SK-N-SH treated with all-trans-retinoic acid at 6 μM for 48 hours (cell line): ENCODE results near the gene CACNA1B.

Source experiments
- ATAC-seq: fragments of 200-7000 bp; cut with Tn5 transposase; 3 replicates; pipeline ENCODE4 v1.9.1; 2020; ENCODE audit warnings: mild to moderate bottlenecking, moderate library complexity
- ARNTL ChIP-seq: fragments of 450-650 bp; formaldehyde crosslinking; IDR thresholded peaks from 2 replicates; pipeline ENCODE4 v1.5.0; 2020; ENCODE audit warnings: low read depth, mild to moderate bottlenecking, moderate library complexity, borderline replicate concordance
- CREB5 ChIP-seq: fragments of 250-450 bp; sonication (Bioruptor Pico); IDR thresholded peaks from 2 replicates; pipeline ENCODE4 v1.5.1; 2020; ENCODE audit warnings: low read depth, mild to moderate bottlenecking, moderate library complexity
- CSDC2 ChIP-seq: fragments of 250-450 bp; sonication (Bioruptor Pico); IDR thresholded peaks from 2 replicates; pipeline ENCODE4 v1.5.0; 2020; ENCODE audit warnings: mild to moderate bottlenecking, moderate library complexity
- CSRNP3 ChIP-seq: fragments of 250-450 bp; sonication (Bioruptor Pico); IDR thresholded peaks from 2 replicates; pipeline ENCODE4 v1.5.1; 2021; ENCODE audit warnings: mild to moderate bottlenecking, moderate library complexity
- PATZ1 ChIP-seq: fragments of 250-450 bp; sonication (Bioruptor Pico); IDR thresholded peaks from 2 replicates; pipeline ENCODE4 v1.8.0; 2020; ENCODE audit warnings: mild to moderate bottlenecking, moderate library complexity, borderline replicate concordance
- POU6F1 ChIP-seq: fragments of 250-450 bp; sonication (Bioruptor Pico); IDR thresholded peaks from 2 replicates; pipeline ENCODE4 v1.8.0; 2021; ENCODE audit warnings: low read depth, mild to moderate bottlenecking, moderate library complexity, borderline replicate concordance
- PPARA ChIP-seq: fragments of 250-450 bp; sonication (Bioruptor Pico); IDR thresholded peaks from 2 replicates; pipeline ENCODE4 v1.5.0; 2020; ENCODE audit warnings: mild to moderate bottlenecking, borderline replicate concordance
- TCF4 ChIP-seq: fragments of 250-450 bp; sonication (Bioruptor Pico); IDR thresholded peaks from 2 replicates; pipeline ENCODE4 v1.8.0; 2021; ENCODE audit warnings: mild to moderate bottlenecking, moderate library complexity, borderline replicate concordance
- TOX ChIP-seq: fragments of 250-450 bp; sonication (Bioruptor Pico); IDR thresholded peaks from 2 replicates; pipeline ENCODE4 v1.8.0; 2021; ENCODE audit warnings: mild to moderate bottlenecking, moderate library complexity, borderline replicate concordance
- TSHZ2 ChIP-seq: fragments of 250-450 bp; sonication (Bioruptor Pico); IDR thresholded peaks from 2 replicates; pipeline ENCODE4 v1.5.0; 2020; ENCODE audit warnings: mild to moderate bottlenecking, moderate library complexity
- ZC3H10 ChIP-seq: fragments of 250-450 bp; sonication (Bioruptor Pico); IDR thresholded peaks from 2 replicates; pipeline ENCODE4 v1.5.1; 2021; ENCODE audit warnings: mild to moderate bottlenecking, moderate library complexity
- ZFP3 ChIP-seq: fragments of 250-450 bp; sonication (Bioruptor Pico); IDR thresholded peaks from 2 replicates; pipeline ENCODE4 v1.5.0; 2020; ENCODE audit warnings: mild to moderate bottlenecking, moderate library complexity
- ZFP30 ChIP-seq: fragments of 450-650 bp; formaldehyde crosslinking; IDR thresholded peaks from 2 replicates; pipeline ENCODE4 v1.5.0; 2022; ENCODE audit warnings: mild to moderate bottlenecking, moderate library complexity
- ZNF565 ChIP-seq: fragments of 450-650 bp; formaldehyde crosslinking; conservative IDR thresholded peaks from 2 replicates; pipeline ENCODE4 v1.5.0; 2020; ENCODE audit warnings: low read depth, mild to moderate bottlenecking, moderate library complexity

Gene CACNA1B

GRCh38 chr9:138115506-138115905, 237.9 kb downstream of the CACNA1B start:
- TF ChIP-seq TCF4 (CRISPR knock-in tag): no peak
- no peak for TF ChIP-seq TSHZ2
- no peak for TF ChIP-seq CSDC2
- TF ChIP-seq ARNTL: no peak
- no peak for TF ChIP-seq POU6F1 (CRISPR knock-in tag)
- no peak for TF ChIP-seq TOX (CRISPR knock-in tag)
- no peak for TF ChIP-seq CSRNP3 (CRISPR knock-in tag)
- TF ChIP-seq ZFP3: no peak
- TF ChIP-seq ZC3H10 (CRISPR knock-in tag): no peak
- no peak for TF ChIP-seq PPARA (CRISPR knock-in tag)
- TF ChIP-seq PATZ1 (CRISPR knock-in tag): no peak

GRCh38 chr9:138116521-138116920, 238.9 kb downstream of the CACNA1B start:
- no peak for TF ChIP-seq TSHZ2
- TF ChIP-seq CSRNP3 (CRISPR knock-in tag): no peak
- TF ChIP-seq CREB5 (CRISPR knock-in tag): no peak
- no peak for TF ChIP-seq PPARA (CRISPR knock-in tag)
- TF ChIP-seq ZNF565 (CRISPR knock-in tag): no peak
- no peak for TF ChIP-seq TOX (CRISPR knock-in tag)
- no peak for TF ChIP-seq ZFP30
- ATAC-seq: no peak

More at GRCh38 chr9:138115506-138115905, 237.9 kb downstream of the CACNA1B start:
- no peak for ATAC-seq
